Psoas muscle (tissue), 8 donors: ENCODE results near the gene TEX2. TPM values are rescaled to one million over a fixed set of nuclear protein-coding genes. Genes with fewer than 3 reads are reported as not detected.

Source experiments
- ATAC-seq, 4 donors: fragments of 200-7000 bp; cut with Tn5 transposase; one replicate each; pipeline ENCODE4 v1.9.1; 2020; ENCODE audit warnings: moderate library complexity in 3 of 4, mild to moderate bottlenecking in 2 of 4
- DNase-seq, 2 donors: peaks; one replicate each; pipeline ENCODE4 v3.0.0-alpha.2; 2020
- H3K27ac ChIP-seq: fragments of 200-600 bp; one replicate; pipeline ENCODE4 v1.8.0; 2022
- H3K27me3 ChIP-seq, 3 donors: fragments of 200-600 bp in 1 of 3; one replicate each; pipeline versions ENCODE4 v1.6.1 to v1.8.0; 2013 to 2022; ENCODE audit warnings: low read length in 2 of 3, mild to moderate bottlenecking in 2 of 3, moderate library complexity in 1 of 3; ENCODE audit not compliant: insufficient read depth in 3 of 3
- H3K36me3 ChIP-seq, 2 donors: fragments of 200-600 bp in 1 of 2; one replicate each; pipeline versions ENCODE4 v1.6.1 to v1.8.0; 2013 to 2022; ENCODE audit warnings: low read depth in 1 of 2, mild to moderate bottlenecking in 1 of 2, moderate library complexity in 1 of 2; ENCODE audit not compliant: insufficient read depth in 1 of 2
- H3K4me1 ChIP-seq: fragments of 200-600 bp; one replicate; pipeline ENCODE4 v1.8.0; 2022
- H3K4me3 ChIP-seq: fragments of 200-600 bp; one replicate; pipeline ENCODE4 v1.8.0; 2022; ENCODE audit warnings: mild to moderate bottlenecking
- H3K9me3 ChIP-seq: fragments of 200-600 bp; one replicate; pipeline ENCODE4 v1.8.0; 2022
- WGBS, 3 donors: extraction: QIAGEN DNeasy Blood & Tissue Kit; methylation state at CpG; one replicate each; pipeline versions ENCODE4 v1.1.6 to v1.1.7; 2013; 5-methylcytosine and 5-hydroxymethylcytosine counted together
- intact Hi-C, 2 donors: fragments of 100-400 bp; cut with DNase I; formaldehyde crosslinking; loops; one replicate each; pipeline versions ENCODE4 v1.11.0 to v1.14.2; 2022
- polyA plus RNA-seq, 3 donors: library from polyadenylated mRNA; stranded (reverse); fragments of 200-250 nt; gene quantifications; one replicate each; pipeline ENCODE4 v1.2.3, GENCODE V29; 2013
- total RNA-seq, 4 donors: library from RNA; stranded (reverse); fragmentation: NEBNext Ultra II Directional in 2 of 4; extraction: Animal tissue kit (Norgen Biotek cat#: 25700) in 2 of 4; gene quantifications; one replicate each; pipeline versions ENCODE4 v1.2.1 to v1.2.4, GENCODE V29; 2021 to 2023
- TF ChIP-seq, protein P1 (sequence below): fragments of 200-600 bp; IDR thresholded peaks from one replicate; pipeline ENCODE4 v1.8.0; 2022; ENCODE audit warnings: antibody characterized with exemption
- donor health status: healthy with polysubstance abuse.
- donor health status: DM: no; HTN: no; CAD: no; lungs with moderate emphysema.
- donor health status: Bipolar disorder and iron deficiency.
- donor health status: healthy.
- donor health status: DM: yes; HTN: yes; CAD: no.
- donor health status: DM: no; HTN: no; CAD: no.
- donor health status: DM: no; HTN: no; CAD: no.
- donor health status: DM: yes; HTN: yes; CAD: no.

Gene TEX2
- total and polyA plus RNA-seq, 7 donors: 29.4 to 72.7 (median 52.8) TPM

GRCh38 chr17:64148017-64148631 lies 114.9 kb downstream of the TEX2 start:
- Histone ChIP-seq H3K27ac (peak overlapping the region; percentile 95), H3K4me1 (peaks cover 64% of the 10 kb centered on the region), H3K9me3 (no peaks in the 10 kb centered on the region), H3K27me3 (no peaks in the 10 kb centered on the region), H3K4me3 (peak overlapping the region; percentile 83), H3K36me3 (peaks cover 6 to 28% of the 10 kb centered on the region in 2 donors)
- TF ChIP-seq, protein P1, sequence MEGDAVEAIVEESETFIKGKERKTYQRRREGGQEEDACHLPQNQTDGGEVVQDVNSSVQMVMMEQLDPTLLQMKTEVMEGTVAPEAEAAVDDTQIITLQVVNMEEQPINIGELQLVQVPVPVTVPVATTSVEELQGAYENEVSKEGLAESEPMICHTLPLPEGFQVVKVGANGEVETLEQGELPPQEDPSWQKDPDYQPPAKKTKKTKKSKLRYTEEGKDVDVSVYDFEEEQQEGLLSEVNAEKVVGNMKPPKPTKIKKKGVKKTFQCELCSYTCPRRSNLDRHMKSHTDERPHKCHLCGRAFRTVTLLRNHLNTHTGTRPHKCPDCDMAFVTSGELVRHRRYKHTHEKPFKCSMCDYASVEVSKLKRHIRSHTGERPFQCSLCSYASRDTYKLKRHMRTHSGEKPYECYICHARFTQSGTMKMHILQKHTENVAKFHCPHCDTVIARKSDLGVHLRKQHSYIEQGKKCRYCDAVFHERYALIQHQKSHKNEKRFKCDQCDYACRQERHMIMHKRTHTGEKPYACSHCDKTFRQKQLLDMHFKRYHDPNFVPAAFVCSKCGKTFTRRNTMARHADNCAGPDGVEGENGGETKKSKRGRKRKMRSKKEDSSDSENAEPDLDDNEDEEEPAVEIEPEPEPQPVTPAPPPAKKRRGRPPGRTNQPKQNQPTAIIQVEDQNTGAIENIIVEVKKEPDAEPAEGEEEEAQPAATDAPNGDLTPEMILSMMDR: no peak
- ATAC-seq (no peak), DNase-seq (no peak)
- intact Hi-C loops: loop anchor here (1.0 to 5.0 kb wide), 5 partner anchors 54 to 134 kb away; partner anchors contain the start of gene TEX2 (in 1 of the 2)
- 31 to 45% (median 37%) methylated on average over 8 of the region's 8 CpGs for WGBS, 3 donors

DNA sequence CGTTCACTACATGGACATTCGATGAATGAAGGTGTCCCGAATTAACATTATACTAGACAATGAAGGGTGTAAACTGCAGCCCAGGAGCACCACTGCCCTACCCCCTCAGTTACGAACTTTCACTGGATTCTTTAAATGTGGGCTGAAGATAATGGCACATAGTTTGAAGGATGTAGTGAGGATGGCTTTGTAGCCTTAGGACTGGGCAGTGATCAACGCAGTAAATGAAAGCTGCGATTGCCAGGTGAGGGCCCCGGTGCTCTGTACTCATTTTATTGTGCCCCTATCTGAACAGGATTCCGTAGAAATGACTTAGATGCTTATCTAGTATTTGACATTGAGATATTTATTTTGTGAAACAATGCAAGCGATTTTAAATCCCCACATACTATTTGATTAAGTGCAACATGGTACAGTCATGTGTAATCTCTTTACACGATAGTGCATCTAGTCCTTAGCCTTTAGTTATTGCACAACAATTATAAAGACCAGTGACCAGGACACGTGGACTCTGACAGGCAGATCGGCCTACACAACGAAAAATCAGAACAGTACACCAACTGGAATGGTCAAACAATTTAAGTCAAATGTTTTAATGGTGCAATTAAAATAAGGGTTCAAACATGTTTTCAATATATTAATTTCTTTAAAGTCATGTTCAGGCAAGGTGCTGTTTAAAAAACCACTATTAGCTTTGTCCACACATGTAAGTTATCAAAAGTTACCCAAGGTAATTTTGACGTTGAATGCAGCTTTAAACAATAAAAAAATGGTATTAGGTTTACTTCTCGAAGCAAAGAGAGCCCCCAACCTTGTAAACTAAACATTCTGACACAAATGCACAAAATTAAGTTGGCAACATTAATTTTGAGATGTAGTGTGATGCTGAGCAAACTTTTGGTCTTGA lies 115.7 kb downstream of the TEX2 start:
- DNase-seq (no peak), ATAC-seq (peak in 3 of 4 donors; percentile 22 to 40 (median 29))
- peak overlapping the region; percentile 95 for H3K27ac ChIP-seq
- H3K4me3 ChIP-seq: peak overlapping the region; percentile 83
- intact Hi-C loops: loop anchor here (1.0 to 5.0 kb wide), 6 partner anchors 25 to 135 kb away; partner anchors contain the start of gene TEX2 (in 1 of the 2)
- peaks cover 56% of the 10 kb centered on the region for H3K4me1 ChIP-seq
- H3K27me3 ChIP-seq: no peaks in the 10 kb centered on the region
- peaks cover 4 to 20% of the 10 kb centered on the region in 2 donors for H3K36me3 ChIP-seq
- no peaks in the 10 kb centered on the region for H3K9me3 ChIP-seq
- TF ChIP-seq, protein P1: no peak
- 19 to 32% (median 19%) methylated on average over 15 of the region's 15 CpGs for WGBS, 3 donors

DNA sequence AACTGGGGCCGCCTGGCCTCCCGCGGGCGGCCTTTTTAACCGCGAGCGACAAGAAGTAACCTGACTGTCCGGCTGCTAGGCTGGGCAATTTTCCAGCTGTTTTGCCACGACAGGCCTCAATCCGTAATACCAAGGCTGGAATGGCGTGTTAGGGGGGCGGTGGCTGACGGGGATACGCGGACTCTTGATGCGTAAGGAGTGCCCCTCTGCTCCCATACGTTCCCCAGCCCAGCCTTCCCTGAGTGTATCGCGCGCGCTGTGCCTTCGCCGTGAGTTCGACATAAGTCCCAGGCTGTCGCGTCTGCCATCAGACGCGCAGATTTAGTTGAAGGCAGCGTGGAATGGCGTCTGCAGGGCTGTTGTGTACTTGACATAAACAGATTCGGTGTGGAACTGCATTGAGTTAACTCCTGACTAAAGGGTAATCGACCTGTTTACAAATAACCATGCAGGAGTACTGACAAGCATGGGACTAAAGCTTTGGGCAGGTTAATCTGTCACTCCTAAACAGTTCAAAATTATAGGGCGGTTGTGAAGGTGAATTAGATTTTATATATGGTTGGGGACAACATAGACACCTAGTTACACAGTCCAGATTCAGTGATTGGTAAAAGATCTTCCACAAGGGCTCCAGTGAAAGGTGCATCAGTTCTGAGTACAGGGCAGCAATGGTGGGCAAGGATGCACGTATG lies 116.5 kb downstream of the TEX2 start:
- TF ChIP-seq, protein P1: no peak
- intact Hi-C loops: loop anchor here (1.0 to 5.0 kb wide), 4 partner anchors 26 to 136 kb away; partner anchors contain the start of gene TEX2 (in 1 of the 2)
- peak; percentile 26 to 58 (median 50) for ATAC-seq

GRCh38 chr17:64145751-64146417 lies 117.2 kb downstream of the TEX2 start:
- Histone ChIP-seq H3K27me3 (no peaks in the 10 kb centered on the region), H3K27ac (peak overlapping the region; percentile 95), H3K4me3 (peak overlapping the region; percentile 83), H3K4me1 (peaks cover 42% of the 10 kb centered on the region), H3K36me3 (peaks cover 2 to 17% of the 10 kb centered on the region in 2 donors), H3K9me3 (no peaks in the 10 kb centered on the region)
- 0% methylated on average over 47 to 51 of the region's 51 CpGs for WGBS, 3 donors
- DNase-seq (peak; percentile 96 to 98), ATAC-seq (peak; percentile 86 to 92 (median 88))
- intact Hi-C loops: loop anchor here in 1 of 2 donors (5.0 kb wide), 3 partner anchors 56 to 136 kb away; partner anchors contain the start of gene TEX2
- TF ChIP-seq, protein P1: no peak

More for the DNA sequence above, 116.5 kb downstream of the TEX2 start:
- H3K4me3 ChIP-seq: peak overlapping the region; percentile 83
- no peaks in the 10 kb centered on the region for H3K27me3 ChIP-seq
- 1 to 3% (median 2%) methylated on average over 34 of the region's 34 CpGs for WGBS, 3 donors
- peak; percentile 72 to 85 for DNase-seq
- H3K9me3 ChIP-seq: no peaks in the 10 kb centered on the region
- peaks cover 2 to 17% of the 10 kb centered on the region in 2 donors for H3K36me3 ChIP-seq
- H3K27ac ChIP-seq: peak overlapping the region; percentile 95
- H3K4me1 ChIP-seq: peaks cover 48% of the 10 kb centered on the region
